Trophoblast cell (in vitro differentiated cells and primary cell): ENCODE data around the gene UQCC3.
A peak's percentile ranks its signal among the peaks of the same experiment; 100 is the strongest.
"Not testable (repeated sequence)": the region's sequence is repeated elsewhere in the genome, so short reads cannot be mapped to it uniquely, and the experiment has no call there.

Experiments used
- DNase-seq, 2 donors: peaks; one replicate each; pipeline ENCODE4 v3.0.0-alpha.2; 2016
- H2AFZ ChIP-seq: 2 replicates; pipeline ENCODE4 v1.6.1; 2013; ENCODE audit warnings: low read length, moderate library complexity, mild to moderate bottlenecking; ENCODE audit not compliant: insufficient read depth, poor library complexity
- H2AK5ac ChIP-seq: 2 replicates; pipeline ENCODE4 v1.6.1; 2013; ENCODE audit warnings: mild to moderate bottlenecking, low read length
- H2BK120ac ChIP-seq: 2 replicates; pipeline ENCODE4 v1.6.1; 2013; ENCODE audit warnings: low read length, mild to moderate bottlenecking, moderate library complexity; ENCODE audit not compliant: insufficient read depth, poor library complexity
- H2BK12ac ChIP-seq: 2 replicates; pipeline ENCODE4 v1.6.1; 2013; ENCODE audit warnings: mild to moderate bottlenecking, low read length, moderate library complexity
- H2BK5ac ChIP-seq: 2 replicates; pipeline ENCODE4 v1.6.1; 2013; ENCODE audit warnings: low read length, low read depth, moderate library complexity, mild to moderate bottlenecking; ENCODE audit not compliant: poor library complexity
- H3K14ac ChIP-seq: 2 replicates; pipeline ENCODE4 v1.6.1; 2013; ENCODE audit warnings: mild to moderate bottlenecking, low read length
- H3K18ac ChIP-seq: 2 replicates; pipeline ENCODE4 v1.6.1; 2013; ENCODE audit warnings: mild to moderate bottlenecking, low read length
- H3K23ac ChIP-seq: 2 replicates; pipeline ENCODE4 v1.6.1; 2013; ENCODE audit warnings: low read length
- H3K27ac ChIP-seq: 2 replicates; pipeline ENCODE4 v1.5.1; 2013; ENCODE audit warnings: low read depth, mild to moderate bottlenecking, inconsistent platforms, low read length, moderate library complexity
- H3K27me3 ChIP-seq: 2 replicates; pipeline ENCODE4 v1.6.1; 2013; ENCODE audit warnings: inconsistent platforms, mild to moderate bottlenecking, low read length, moderate library complexity; ENCODE audit not compliant: insufficient read depth
- H3K36me3 ChIP-seq, 2 experiments: 1 replicate in 1 of 2; 2 replicates in 1 of 2; pipeline ENCODE4 v1.6.1; 2013; ENCODE audit warnings: low read length in 2 of 2, mild to moderate bottlenecking in 2 of 2, moderate library complexity in 1 of 2; ENCODE audit not compliant: insufficient read depth in 2 of 2, control insufficient read depth in 1 of 2
- H3K4ac ChIP-seq: 2 replicates; pipeline ENCODE4 v1.6.1; 2013; ENCODE audit warnings: low read depth, mild to moderate bottlenecking, low read length, moderate library complexity
- H3K4me1 ChIP-seq, 2 experiments: 1 replicate in 1 of 2; 2 replicates in 1 of 2; pipeline ENCODE4 v1.6.1; 2013; ENCODE audit warnings: low read length in 2 of 2, mild to moderate bottlenecking in 2 of 2, moderate library complexity in 1 of 2; ENCODE audit not compliant: insufficient read depth in 2 of 2, control insufficient read depth in 1 of 2
- H3K4me2 ChIP-seq: 2 replicates; pipeline ENCODE4 v1.6.1; 2013; ENCODE audit warnings: inconsistent platforms, mild to moderate bottlenecking, low read length, moderate library complexity
- H3K4me3 ChIP-seq: 2 replicates; pipeline ENCODE4 v1.5.1; 2013; ENCODE audit warnings: mild to moderate bottlenecking, low read depth, low read length, inconsistent platforms
- H3K79me1 ChIP-seq: one replicate; pipeline ENCODE4 v1.6.1; 2013; ENCODE audit warnings: low read length
- H3K79me2 ChIP-seq: 2 replicates; pipeline ENCODE4 v1.6.1; 2013; ENCODE audit warnings: low read length, mild to moderate bottlenecking; ENCODE audit not compliant: control insufficient read depth, insufficient read depth, poor library complexity
- H3K9ac ChIP-seq: 2 replicates; pipeline ENCODE4 v1.6.1; 2013; ENCODE audit warnings: mild to moderate bottlenecking, low read length
- H3K9me3 ChIP-seq: 2 replicates; pipeline ENCODE4 v1.6.1; 2013; ENCODE audit warnings: low read depth, mild to moderate bottlenecking, control low read depth, inconsistent platforms, low read length; ENCODE audit not compliant: insufficient read depth
- H4K12ac ChIP-seq: 2 replicates; pipeline ENCODE4 v1.6.1; 2013; ENCODE audit warnings: low read depth, mild to moderate bottlenecking, low read length, moderate library complexity
- H4K8ac ChIP-seq: 2 replicates; pipeline ENCODE4 v1.6.1; 2013; ENCODE audit warnings: low read depth, mild to moderate bottlenecking, low read length, moderate library complexity
- H4K91ac ChIP-seq: one replicate; pipeline ENCODE4 v1.6.1; 2013; ENCODE audit warnings: low read depth, mild to moderate bottlenecking, low read length, moderate library complexity
- WGBS: extraction: QIAGEN DNeasy Blood & Tissue Kit; methylation state at CpG from one replicate; pipeline ENCODE4 v1.1.7; 2013; ENCODE audit warnings: missing lambda C conversion rate; ENCODE audit not compliant: insufficient read length, insufficient coverage; ENCODE audit errors: extremely low coverage; 5-methylcytosine and 5-hydroxymethylcytosine counted together

The UQCC3 gene

DNA sequence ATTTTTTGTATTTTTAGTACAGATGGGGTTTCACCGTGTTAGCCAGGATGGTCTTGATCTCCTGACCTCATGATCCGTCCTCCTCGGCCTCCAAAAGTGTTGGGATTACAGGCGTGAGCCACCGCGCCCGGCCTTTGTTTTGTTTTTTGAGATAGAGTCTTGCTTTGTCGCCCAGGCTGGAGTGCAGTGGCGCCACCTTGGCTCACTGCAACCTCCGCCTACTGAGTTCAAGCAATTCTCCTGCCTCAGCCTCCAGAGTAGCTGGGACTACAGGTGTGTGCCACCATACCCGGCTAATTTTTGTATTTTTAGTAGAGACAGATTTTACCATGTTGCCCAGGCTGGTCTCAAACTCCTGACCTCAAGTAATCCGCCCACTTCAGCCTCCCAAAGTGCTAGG lies 21.2 kb upstream of the UQCC3 start:
- not testable (repeated sequence) for H3K4ac ChIP-seq, H4K8ac ChIP-seq, DNase-seq, H4K12ac ChIP-seq, H3K14ac ChIP-seq, H3K23ac ChIP-seq, H2BK120ac ChIP-seq, H3K27ac ChIP-seq, H3K9me3 ChIP-seq, H3K4me2 ChIP-seq, H2AK5ac ChIP-seq, H4K91ac ChIP-seq, H3K18ac ChIP-seq, H2BK5ac ChIP-seq, H3K4me3 ChIP-seq, H2AFZ ChIP-seq, H3K27me3 ChIP-seq, H2BK12ac ChIP-seq, H3K9ac ChIP-seq
- H3K79me1 ChIP-seq: peaks cover 15% of the 10 kb centered on the region
- no CpG with 5 or more reads among the region's 12 CpGs for WGBS
- H3K79me2 ChIP-seq: peaks cover 17% of the 10 kb centered on the region
- peaks cover 22 to 25% of the 10 kb centered on the region in 2 experiments for H3K36me3 ChIP-seq
- peaks cover 10 to 14% of the 10 kb centered on the region in 2 experiments for H3K4me1 ChIP-seq

DNA sequence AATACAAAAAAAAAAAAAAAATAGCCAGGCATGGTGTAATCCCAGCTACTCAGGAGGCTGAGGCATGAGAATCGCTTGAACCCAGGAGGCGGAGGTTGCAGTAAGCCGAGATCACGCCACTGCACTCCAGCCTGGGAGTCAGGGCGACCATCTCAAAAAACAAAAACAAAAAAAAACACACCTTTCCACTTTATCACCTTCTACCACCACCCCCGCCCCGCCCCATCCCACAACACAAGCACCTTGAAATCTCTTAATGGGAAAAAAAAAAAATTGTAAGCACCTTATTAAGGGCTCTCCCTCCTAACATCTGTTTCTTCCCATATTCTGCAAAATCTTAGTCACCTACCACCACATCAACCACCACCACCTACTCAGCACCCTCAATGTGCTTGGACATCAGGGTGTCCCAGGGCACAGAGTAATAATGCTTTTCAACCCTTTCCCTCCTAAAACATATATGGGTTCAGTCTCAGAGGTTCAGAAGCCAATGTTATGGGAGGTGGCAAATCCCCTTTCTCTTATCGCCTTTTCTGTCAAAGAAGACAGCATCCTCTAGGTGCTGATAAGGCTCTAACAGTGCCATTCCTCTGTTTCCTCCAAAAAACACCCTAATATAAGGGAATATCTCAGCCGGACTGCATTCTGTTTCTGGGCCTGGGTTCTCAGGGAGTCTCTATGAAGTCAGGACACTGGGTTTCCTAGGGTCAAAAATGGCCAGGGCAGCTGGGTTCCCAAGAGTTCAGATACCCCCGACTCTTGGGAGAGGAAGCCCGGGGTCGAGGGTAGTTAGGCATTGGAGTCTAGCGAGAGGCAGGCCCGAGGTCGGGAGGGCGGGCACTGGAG lies 19.1 kb upstream of the UQCC3 start:
- peak overlapping the region; percentile 98 for H3K18ac ChIP-seq
- peak overlapping the region; percentile 89 for H4K91ac ChIP-seq
- no peaks in the 10 kb centered on the region for H3K9me3 ChIP-seq
- no peak for DNase-seq
- H4K12ac ChIP-seq: peak overlapping the region; percentile 100
- H2AK5ac ChIP-seq: peak overlapping the region; percentile 84
- peak overlapping the region; percentile 99 for H4K8ac ChIP-seq
- H2AFZ ChIP-seq: peak overlapping the region; percentile 71
- H3K4ac ChIP-seq: peak overlapping the region; percentile 99
- H3K23ac ChIP-seq: no peak overlapping the region
- H3K36me3 ChIP-seq: peaks cover 22 to 24% of the 10 kb centered on the region in 2 experiments
- H3K14ac ChIP-seq: peak overlapping the region; percentile 98
- WGBS: no CpG with 5 or more reads among the region's 16 CpGs
- peaks cover 7% of the 10 kb centered on the region for H3K79me2 ChIP-seq
- peak overlapping the region; percentile 94 for H2BK120ac ChIP-seq
- H3K4me1 ChIP-seq: peaks cover 2 to 8% of the 10 kb centered on the region in 2 experiments
- H3K9ac ChIP-seq: peak overlapping the region; percentile 97
- no peaks in the 10 kb centered on the region for H3K27me3 ChIP-seq
- H2BK12ac ChIP-seq: peak overlapping the region; percentile 74
- peak overlapping the region; percentile 61 for H3K27ac ChIP-seq
- H2BK5ac ChIP-seq: peak overlapping the region; percentile 93
- H3K4me2 ChIP-seq: peak overlapping the region; percentile 97
- peak overlapping the region; percentile 90 for H3K4me3 ChIP-seq
- peaks cover 7% of the 10 kb centered on the region for H3K79me1 ChIP-seq

DNA sequence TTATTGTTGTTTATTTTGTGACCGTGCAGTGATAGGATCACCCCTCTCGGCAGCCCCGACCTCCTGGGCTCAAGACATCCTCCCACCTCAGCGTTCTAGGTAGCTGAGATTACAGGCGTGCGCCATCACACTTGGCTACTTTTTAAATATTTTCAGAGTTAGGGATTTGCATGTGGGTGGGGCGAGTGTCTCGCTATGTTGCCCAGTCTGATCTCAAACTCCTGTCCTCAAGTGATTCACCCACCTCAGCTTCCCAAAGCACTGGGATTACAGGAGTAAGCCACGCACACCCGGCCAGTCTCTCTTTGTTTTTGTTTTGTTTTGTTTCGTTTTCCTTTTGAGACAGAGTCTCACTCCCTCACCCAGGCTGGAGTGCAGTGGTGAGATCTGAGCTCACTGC lies 17.2 kb upstream of the UQCC3 start:
- Histone ChIP-seq H3K4me3 (no peak overlapping the region), H4K12ac (no peak overlapping the region), H2BK120ac (no peak overlapping the region), H3K18ac (no peak overlapping the region), H3K36me3 (peaks cover 5% of the 10 kb centered on the region in 2 experiments), H3K27ac (no peak overlapping the region), H3K4ac (no peak overlapping the region), H3K9me3 (no peaks in the 10 kb centered on the region), H2AFZ (no peak overlapping the region), H3K79me1 (peaks cover 7% of the 10 kb centered on the region), H4K91ac (no peak overlapping the region), H4K8ac (peak overlapping the region; percentile 67), H3K4me2 (no peak overlapping the region), H2AK5ac (peak overlapping the region; percentile 66), H3K9ac (no peak overlapping the region), H3K14ac (no peak overlapping the region), H2BK5ac (no peak overlapping the region), H3K4me1 (peaks cover 2 to 8% of the 10 kb centered on the region in 2 experiments), H3K23ac (no peak overlapping the region), H3K27me3 (no peaks in the 10 kb centered on the region), H2BK12ac (no peak overlapping the region), H3K79me2 (peaks cover 7% of the 10 kb centered on the region)
- no CpG with 5 or more reads among the region's 11 CpGs for WGBS
- DNase-seq: peak; percentile 71 to 73

DNA sequence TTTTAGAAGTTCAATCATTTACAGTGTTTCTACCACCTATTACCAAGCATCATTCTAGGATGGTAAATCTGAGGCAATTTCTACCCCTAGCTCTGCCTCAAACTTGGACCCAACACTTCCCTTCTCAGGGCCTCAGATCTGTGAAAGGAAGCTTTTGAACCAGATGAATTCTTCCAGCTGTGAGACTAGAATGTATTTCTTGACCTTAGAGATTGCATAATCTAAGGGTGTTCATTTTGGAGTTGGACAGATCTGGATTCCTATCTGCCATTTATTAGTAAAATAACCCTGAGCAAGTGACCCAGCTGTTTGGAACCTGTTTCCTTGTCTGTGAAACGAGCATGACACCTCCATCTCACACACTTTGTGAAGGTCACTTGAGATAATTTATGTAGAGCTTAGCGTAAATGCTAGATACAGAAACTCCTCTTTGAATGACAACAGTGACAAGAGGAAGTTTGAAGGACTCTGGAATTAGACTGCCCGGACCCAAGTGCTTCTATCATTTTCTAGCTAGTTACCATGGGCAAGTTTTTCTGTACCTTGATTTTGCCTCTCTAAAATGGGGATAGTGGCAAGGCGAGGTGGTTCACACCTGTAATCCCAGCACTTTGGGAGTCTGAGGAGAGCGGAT lies 14.6 kb upstream of the UQCC3 start:
- H3K14ac ChIP-seq: no peak overlapping the region
- no peak overlapping the region for H3K27ac ChIP-seq
- no peak overlapping the region for H2AFZ ChIP-seq
- H2BK12ac ChIP-seq: no peak overlapping the region
- H2BK120ac ChIP-seq: no peak overlapping the region
- H3K36me3 ChIP-seq: peaks cover 0 to 3% of the 10 kb centered on the region in 2 experiments
- H4K91ac ChIP-seq: no peak overlapping the region
- peak in 1 of 2 donors; percentile 57 for DNase-seq
- no peak overlapping the region for H4K12ac ChIP-seq
- peaks cover 2 to 8% of the 10 kb centered on the region in 2 experiments for H3K4me1 ChIP-seq
- H3K4me2 ChIP-seq: no peak overlapping the region
- peaks cover 7% of the 10 kb centered on the region for H3K79me2 ChIP-seq
- no peak overlapping the region for H3K4ac ChIP-seq
- H3K4me3 ChIP-seq: no peak overlapping the region
- peaks cover 7% of the 10 kb centered on the region for H3K79me1 ChIP-seq
- no peak overlapping the region for H3K18ac ChIP-seq
- no peak overlapping the region for H2AK5ac ChIP-seq
- H3K27me3 ChIP-seq: no peaks in the 10 kb centered on the region
- no peak overlapping the region for H4K8ac ChIP-seq
- no peak overlapping the region for H3K9ac ChIP-seq
- no peaks in the 10 kb centered on the region for H3K9me3 ChIP-seq
- WGBS: no CpG with 5 or more reads among the region's 5 CpGs
- H3K23ac ChIP-seq: no peak overlapping the region
- H2BK5ac ChIP-seq: no peak overlapping the region
